GM04503 (cell line): Measurements from ENCODE around the gene SCAP.
"Not testable (repeated sequence)": the region's sequence is repeated elsewhere in the genome, so short reads cannot be mapped to it uniquely, and the experiment has no call there.

Experiments used
- DNase-seq: peaks from one replicate; pipeline ENCODE4 v3.0.0-alpha.2; 2012; ENCODE audit warnings: low read depth

SCAP gene

DNA sequence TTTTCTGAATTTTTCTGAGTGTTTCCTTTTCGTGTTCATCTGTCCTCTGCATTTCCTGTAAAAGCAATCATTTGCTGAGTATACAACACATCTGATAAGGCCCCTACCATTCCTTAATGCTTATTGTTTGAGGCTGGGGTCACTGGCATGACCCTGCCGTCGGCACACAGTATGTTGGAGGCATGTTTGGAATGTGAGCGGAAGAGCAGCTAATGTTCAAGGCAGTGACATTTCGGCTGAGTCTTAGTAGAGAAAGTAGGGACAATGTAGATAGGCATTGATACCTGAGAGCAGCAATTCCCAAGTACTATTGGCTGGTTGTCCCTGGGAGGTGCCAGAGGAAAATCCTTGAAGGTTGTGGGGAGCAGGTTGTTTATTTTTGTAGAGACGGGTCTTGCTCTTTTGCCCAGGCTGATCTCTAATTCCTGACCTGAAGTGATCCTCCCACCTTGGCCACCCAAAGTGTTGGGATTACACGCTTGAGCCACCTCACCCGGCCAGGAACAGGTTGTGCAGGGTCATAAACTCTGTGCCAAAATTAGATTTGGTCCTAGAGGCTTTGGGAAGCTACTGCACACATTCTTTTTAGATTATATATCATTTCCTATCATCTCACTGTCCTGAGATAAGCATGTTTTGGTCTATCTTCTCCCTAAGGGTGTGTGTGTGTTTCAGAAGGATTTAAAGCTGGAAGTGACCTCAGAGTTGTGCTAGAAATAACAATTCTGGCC lies 81.4 kb downstream of the SCAP start:
- DNase-seq = no peak

DNA sequence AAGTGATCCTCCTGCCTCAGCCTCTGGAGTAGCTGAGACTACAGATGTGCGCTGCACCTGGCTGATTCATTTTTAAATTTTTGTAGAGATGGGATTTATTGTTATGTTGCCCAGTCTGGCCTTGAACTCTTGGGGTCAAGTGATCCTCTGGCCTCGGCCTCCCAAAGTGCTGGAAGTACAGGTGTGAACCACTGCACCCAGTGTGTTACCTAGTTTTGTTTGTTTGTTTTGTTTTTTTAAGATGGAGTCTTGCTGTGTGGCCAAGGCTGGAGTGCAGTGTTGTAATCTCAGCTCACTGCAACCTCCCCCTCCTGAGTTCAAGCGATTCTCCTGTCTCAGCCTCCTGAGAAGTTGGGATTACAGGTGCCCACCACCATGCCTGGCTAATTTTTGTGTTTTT lies 82.8 kb downstream of the SCAP start:
- no peak for DNase-seq

DNA sequence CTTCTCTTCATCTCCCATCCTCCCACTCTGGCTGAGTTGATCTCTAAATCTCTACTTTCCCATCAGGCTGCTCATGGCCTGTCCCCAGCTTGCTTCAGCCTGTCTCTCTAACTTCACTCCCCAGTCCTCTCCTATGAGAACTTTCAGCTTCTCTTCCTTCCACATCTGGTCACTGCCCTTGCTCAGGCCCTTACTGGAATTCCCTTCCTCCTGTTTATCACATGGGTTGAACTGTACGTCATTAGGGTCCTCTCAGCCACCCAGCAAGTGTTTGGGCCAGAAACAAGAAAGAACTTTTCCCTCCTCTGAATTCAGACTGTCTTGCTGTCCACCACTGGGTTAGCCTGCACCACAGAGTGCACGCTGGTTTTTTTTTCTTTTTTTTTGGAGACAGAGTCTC lies 89.9 kb downstream of the SCAP start:
- DNase-seq = no peak

DNA sequence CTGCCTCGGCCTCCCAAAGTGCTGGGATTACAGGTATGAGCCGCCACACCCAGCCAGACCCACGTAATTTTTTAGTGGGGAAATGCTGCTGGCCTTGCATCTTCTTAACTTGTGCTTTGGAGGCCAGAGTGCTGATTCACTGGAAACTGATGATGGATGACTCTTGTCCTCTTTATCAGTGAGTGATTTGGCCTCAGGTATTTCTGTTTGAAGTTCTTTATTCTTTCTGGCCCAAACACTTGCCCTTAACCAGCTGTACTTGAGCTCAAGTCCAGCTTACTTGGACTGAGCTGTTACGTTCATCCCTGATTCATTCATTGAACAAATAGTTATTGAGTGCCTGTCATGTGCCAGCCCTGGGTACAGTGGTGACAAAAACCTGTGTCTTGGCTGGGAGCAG lies 90.7 kb downstream of the SCAP start:
- no peak for DNase-seq

DNA sequence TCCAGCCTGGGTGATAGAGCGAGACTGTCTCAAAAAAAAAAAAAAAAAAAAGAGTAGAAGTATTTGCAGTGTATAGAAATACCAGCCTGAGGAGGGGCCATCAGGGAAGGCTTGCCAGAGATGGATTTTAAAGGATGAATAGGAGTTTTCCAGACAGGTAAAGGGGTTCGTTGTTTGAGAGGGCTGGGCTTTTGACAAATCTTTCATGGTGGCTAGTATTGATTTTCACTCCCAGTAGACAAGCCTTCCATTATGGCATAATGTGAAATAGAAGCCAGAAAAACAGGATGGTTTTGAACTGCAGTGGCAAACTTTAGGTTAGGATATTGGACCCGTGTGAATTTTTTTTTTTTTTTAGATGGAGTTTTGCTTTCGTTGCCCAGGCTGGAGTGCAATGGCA lies 91.3 kb downstream of the SCAP start:
- DNase-seq = no peak

DNA sequence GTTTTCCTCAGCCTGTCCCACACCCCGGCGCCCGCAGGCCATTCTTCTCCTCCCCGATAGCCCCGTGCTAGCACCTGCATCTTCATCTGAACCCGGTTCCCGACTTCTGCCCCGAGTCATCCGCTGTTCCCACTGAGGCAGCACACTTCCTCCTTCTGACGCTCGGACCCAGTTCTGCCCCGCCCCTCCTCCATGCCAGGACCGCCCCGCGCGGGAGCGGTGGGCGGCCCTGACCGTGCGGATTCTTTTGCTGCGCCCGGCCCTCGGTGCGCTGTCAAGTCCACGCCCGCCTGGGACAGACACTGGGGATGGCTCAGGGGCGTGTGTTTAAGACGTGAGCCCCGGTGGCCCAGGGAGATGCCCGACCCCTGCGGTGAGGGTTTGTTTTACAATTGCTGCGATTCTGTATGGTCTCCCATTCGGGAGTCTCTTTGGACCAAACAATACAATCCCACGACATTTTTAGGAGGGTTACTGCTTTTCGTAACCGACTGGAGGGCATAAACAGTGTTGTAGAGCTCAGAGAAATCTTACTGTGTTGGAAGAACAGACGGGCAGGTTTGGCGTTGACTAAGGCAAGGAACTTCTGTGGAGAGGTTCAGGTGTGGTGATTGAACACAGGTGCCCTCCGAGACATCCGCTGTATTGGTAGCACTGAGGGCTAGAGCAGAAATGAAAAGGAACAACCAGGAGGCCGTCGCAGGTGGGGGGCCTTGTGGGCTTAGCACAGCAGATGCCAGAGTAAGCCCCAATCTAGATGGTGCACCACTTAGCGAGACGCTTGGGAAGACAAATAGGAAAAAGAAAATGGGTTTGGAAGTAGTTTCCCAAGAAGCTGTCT lies 94.2 kb downstream of the SCAP start:
- peak; percentile 34 for DNase-seq

DNA sequence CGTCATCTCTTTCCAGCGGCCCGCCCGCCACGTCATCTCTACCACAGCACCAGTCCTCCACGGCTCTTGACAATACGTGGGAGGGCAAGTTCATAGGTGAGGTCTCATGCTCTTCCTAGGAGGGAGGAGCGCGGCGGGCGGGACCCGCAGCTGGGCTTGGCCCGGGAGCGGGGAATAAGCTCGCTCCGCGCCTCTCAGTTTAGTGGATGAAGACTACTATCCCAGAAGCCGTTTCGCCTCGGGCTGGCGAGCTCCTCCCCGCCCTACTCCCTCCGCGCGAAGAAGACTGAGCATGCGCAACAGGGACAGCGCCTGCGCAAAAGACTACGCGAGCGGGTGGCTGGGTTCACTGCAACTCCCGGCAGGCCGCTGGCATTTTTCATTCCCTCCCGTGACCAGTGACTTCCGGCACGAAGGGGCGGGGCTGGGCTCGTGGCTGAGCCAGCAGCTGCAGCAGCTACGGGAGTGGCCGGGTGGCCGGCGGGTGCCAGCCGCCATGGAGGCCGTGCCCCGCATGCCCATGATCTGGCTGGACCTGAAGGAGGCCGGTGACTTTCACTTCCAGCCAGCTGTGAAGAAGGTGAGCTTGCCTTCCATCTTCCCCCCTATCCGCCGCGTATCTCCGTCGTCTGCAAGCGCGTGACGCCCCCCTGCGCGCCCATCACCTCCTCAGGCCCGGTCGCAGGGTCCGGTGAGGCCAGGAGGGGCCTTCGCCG lies 95.0 kb downstream of the SCAP start, which contains the start of gene PTPN23:
TSS of gene PTPN23 (plus strand) at position 421 of the 716 bp plus-strand sequence. CDS start at position 497, 76 bp downstream.
- DNase-seq = peak; percentile 93

DNA sequence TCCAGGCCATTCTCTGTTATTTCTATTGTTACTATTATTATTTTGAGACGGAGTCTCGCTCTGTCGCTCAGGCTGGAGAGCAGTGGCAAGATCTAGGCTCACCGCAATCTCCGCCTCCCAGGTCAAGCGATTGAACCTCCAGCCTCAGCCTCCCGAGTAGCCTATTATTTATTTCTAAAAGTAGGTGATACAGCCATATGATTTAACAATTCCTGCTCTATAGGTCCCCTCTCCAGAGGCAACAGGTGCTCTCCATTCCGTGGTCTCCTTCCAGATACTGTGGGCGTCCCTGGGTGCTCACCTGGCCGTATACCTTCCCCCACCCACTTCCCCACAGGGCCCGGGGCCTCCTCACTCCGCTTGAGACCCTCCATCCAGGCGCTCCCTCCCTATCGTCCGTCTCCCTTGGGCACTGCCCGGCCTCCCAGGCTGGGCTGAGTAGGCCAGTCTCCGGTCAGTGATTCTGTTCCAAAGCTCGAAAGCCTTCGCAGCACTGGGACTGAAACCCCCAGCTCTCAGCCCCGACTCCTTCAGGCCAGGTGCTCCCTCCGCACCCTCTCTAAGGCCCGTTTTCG lies 95.6 kb downstream of the SCAP start:
- DNase-seq = no peak

DNA sequence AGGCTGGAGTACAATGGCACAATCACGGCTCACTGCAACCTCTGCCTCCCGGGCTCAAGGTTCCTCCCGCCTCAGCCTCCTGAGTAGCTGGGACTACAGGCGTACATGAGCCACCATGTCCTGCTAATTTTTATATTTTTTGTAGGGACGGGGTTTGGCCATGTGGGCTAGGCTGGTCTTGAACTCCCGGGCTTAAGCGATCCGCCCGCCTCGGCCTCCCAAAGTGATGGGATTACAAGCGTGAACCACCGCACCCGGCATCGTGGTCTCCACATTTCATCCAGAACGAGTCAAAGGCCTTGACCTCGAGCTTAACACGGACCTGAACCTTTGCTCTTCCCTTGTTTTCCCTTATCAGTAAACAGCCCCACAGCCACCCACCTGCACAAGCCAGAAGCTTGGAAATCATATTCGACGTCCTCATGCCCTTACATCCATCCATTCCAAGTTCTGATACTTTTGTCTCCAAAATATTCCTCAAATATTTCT lies 96.3 kb downstream of the SCAP start:
- no peak for DNase-seq

DNA sequence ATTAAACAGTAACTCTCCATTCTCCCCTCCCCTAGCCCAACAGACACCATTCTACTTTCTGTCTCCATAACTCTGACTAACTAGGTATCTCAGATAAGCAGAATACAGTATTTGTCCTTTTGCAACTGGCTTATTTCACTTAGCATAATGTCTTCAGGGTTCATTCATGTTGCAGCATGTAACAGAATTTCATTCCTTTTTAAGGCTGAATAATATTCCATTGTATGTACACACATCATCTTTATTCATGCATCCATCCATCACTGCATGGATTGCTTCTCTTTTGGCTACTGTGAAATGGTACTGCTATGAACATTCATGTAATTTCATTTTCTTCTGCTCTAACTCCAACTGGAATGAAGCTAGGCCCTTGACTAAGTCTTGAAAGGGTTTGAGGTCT lies 96.9 kb downstream of the SCAP start:
- DNase-seq = no peak

DNA sequence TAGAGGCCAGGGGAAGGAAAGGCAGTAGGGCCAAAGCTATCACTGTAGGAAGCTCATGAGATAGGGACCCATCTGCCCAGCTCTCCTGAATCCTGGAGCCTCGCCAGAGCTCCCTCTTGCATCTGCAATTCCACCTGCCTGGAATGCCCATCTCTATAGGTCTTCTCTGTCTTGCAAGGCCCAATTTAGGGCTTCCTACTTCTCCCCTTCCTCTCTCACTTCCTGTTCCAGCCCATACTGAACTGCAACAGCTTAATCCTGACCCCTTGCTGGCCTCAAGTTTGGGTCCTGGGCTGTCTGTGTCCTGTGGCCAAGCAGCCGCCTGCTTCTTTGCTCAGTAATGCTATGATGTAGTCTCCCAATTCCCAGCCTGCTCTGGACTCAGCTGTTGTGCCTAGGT lies 98.6 kb downstream of the SCAP start:
- DNase-seq = no peak

DNA sequence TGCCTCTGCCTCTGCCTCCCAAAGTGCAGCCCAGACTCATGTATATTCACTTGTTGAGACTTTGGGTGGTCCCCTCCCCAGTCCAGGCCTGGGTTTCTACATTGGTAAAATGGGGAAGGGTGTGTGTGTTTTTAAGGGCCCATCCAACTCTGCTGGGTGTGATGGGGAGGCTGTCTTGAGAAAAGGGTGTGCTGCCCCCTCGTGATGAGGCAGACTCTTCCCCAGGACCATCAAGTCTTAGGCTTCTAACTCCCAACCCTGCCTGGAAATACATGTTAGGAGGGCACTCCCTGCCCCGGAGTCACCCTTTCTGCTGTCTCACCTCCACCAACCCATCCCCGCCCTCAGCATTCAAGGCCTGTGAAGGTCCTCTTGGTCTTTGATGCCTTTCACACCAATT lies 99.3 kb downstream of the SCAP start:
- DNase-seq = no peak

DNA sequence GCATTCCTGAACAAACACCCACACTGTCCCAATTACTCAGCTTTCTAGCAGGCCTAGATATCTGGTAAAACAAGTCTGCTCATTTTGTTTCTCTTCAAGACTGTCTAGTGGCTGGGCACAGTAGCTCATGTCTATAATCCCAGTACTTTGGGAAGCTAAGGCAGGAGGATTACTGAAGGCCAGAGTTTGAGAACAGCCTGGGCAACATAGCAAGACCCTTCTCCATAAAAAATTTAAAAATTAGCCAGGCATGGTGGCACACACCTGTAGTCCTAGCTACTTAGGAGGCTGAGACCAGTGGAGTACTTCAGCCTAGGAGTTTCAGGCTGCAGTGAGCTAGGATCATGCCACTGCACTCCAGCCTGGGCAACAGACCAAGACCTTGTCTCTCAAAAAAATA lies 101.2 kb downstream of the SCAP start:
- DNase-seq = no peak

DNA sequence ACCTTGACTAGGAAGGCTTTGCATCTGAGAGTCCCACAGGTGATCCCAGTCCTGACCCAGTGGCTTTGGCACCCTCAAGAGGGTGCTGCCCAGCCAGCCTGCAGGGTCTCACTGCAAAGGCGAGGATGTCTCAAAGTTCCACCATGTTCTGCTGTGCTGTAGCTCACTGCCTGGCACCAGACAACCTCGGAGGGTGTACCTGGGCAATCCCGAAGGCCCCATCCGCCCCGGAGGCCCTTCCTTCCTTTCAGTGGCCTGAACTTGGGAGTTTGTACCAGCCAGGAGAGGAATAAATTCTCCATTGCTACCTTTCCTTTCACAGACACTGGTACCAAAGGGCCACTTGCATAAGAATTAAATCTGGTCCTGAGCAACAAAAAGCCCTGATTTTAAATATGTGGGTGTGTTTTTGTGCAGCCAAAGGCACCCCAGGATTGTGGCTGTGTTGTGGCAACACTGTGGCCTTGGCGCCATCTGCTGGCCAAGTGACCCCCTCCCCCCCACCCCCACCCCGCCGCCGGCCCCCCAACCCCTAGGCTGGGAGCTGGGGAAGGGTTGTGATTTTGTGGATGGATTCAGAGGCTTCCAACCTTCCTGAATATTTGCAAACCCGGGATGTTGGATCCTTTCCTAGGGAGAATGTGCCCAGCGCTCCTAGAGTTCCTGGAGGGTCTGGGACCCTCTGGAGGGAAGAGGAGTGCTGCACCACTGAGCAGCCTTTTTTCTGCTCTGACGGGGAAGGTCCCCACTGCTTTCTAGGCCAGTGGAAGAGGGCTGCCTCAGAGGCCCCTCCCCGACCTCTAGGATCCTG lies 104.6 kb downstream of the SCAP start:
- no peak for DNase-seq

DNA sequence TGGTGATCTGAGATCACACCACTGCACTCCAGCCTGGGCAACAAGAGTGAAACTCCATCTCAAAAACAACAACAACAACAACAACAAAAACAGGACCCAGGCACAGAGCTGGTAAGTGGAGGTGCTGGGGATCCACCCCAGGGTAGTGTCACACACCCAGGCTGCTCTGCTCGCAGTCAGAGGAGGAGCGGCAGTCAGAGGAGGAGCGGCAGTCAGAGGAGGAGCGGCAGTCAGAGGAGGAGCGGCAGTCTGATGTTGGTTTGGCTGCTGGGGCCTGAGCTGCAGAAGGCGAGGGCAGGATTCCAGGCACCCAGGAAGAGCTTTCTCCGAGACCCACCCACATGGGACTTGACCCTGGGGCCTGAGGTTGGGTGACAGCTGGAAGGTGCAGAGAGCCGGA lies 105.7 kb downstream of the SCAP start:
- DNase-seq = not testable (repeated sequence)

DNA sequence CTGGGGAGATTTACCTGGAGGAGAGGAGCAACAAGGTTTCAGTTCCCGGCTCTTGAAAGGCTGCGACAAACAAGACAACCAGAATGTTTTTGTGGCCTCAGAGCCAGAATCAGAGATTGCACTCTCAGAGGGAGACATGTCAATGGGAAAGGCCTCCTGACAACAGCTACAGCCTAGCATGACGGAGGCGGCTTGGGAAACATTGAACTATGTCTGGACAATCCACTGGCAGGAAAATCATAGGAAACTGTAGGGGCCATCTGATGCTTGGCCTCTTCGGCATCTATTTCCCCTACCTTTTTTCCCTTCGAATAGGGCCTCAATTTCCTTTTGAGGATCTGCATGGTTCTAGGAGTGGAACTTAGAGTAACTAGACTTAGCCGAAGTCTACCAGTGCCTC lies 108.1 kb downstream of the SCAP start:
- no peak for DNase-seq

DNA sequence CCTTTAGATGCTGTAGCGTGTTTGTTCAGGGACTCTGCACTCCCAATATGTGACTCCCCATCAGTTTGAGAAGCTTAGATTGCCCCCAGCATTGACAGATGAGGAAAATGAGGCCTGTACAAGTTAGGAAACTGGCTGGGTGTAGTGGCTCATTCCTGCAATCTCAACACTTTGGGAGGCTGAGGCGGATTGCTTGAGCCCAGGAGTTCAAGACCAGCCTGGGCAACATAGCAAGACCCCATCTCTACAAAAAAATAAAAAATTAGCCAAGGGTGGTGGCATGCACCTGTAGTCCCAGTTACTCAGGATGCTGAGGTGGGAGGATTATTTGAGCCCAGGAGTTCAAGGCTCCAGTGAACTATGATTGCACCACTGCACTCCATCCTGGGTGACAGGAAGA lies 108.9 kb downstream of the SCAP start:
- no peak for DNase-seq

DNA sequence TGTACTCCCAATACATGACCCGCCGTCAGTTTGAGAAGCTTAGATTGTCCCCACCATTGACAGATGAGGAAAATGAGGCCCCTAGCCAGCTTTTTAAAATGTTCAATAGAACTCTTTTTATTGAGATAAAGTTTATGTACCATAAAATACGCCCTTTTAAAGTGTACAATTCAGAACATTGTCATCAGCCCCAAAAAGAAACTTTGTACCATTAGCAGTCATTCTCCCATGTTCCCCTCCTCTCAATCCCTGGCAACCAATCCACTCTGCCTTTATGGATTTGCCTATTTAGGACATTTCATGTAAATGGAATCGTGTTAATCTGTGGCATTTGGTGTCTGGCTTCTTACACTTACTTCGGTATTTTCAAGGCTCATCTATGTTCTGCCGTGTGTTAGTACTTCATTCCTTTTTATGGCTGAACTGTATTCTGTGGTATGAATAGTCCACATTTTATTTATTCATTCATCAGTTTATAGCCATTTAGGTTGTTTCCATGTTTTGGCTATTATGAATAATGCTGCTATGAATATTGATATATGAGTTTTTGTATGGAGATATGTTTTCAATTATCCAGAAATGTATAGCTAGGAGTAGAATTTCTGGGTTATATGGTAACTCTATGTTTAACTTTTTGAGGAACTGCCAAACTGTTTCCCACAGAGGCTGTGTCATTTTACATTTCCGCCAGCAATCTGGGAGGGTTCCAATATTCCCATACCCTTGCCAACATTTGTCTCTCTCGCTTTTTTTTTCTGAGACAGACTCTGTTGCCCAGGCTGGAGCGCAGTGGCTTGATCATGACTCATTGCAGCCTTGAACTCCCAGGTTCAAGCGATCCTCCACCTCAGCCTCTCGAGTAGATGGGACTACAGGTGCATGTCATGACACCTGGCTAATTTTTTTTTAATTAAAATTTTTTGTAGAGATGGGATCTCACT lies 110.3 kb downstream of the SCAP start:
- peak; percentile 63 for DNase-seq
